Spleen (tissue), 11 donors: ENCODE measurements around the gene TBCC. TPM values are rescaled to one million over a fixed set of nuclear protein-coding genes. Genes with fewer than 3 reads are reported as not detected.

Experiments used
- DNase-seq: peaks from one replicate; pipeline ENCODE4 v3.0.0-alpha.2; 2020
- H3K27ac ChIP-seq, 8 donors: fragments of 200-600 bp; sonication (generic) in 7 of 8; 1 replicate in 4 of 8; 2 replicates in 4 of 8; pipeline versions ENCODE4 v1.5.0 to v1.8.0; 2016 to 2021; ENCODE audit warnings: inconsistent platforms in 4 of 8, mild to moderate bottlenecking in 4 of 8, moderate library complexity in 1 of 8
- H3K27me3 ChIP-seq, 7 donors: fragments of 200-600 bp; sonication (generic) in 6 of 7; replicated peaks in 1 of 7; 1 replicate in 4 of 7; 2 replicates in 3 of 7; pipeline versions ENCODE4 v1.5.0 to v1.8.0; 2016 to 2021; ENCODE audit warnings: inconsistent platforms in 3 of 7, mild to moderate bottlenecking in 1 of 7
- H3K36me3 ChIP-seq, 6 donors: fragments of 200-600 bp; sonication (generic) in 5 of 6; 1 replicate in 4 of 6; 2 replicates in 2 of 6; pipeline versions ENCODE4 v1.5.0 to v1.8.0; 2016 to 2021; ENCODE audit warnings: inconsistent platforms in 2 of 6
- H3K4me1 ChIP-seq, 6 donors: fragments of 200-600 bp; sonication (generic) in 5 of 6; 1 replicate in 3 of 6; 2 replicates in 3 of 6; pipeline versions ENCODE4 v1.5.0 to v1.8.0; 2016 to 2021; ENCODE audit warnings: inconsistent platforms in 3 of 6
- H3K4me3 ChIP-seq, 8 donors: fragments of 200-600 bp; sonication (generic) in 7 of 8; 1 replicate in 4 of 8; 2 replicates in 4 of 8; pipeline versions ENCODE4 v1.5.0 to v1.8.0; 2016 to 2021; ENCODE audit warnings: inconsistent platforms in 4 of 8, mild to moderate bottlenecking in 4 of 8, moderate library complexity in 2 of 8
- H3K9me3 ChIP-seq, 8 donors: fragments of 200-600 bp; sonication (generic) in 7 of 8; 1 replicate in 4 of 8; 2 replicates in 4 of 8; pipeline versions ENCODE4 v1.5.0 to v1.8.0; 2016 to 2021; ENCODE audit warnings: inconsistent platforms in 4 of 8
- POLR2A ChIP-seq, 3 donors: fragments of 450-650 bp; IDR thresholded peaks; one replicate each; pipeline ENCODE4 v1.5.1; 2017; ENCODE audit warnings: antibody characterized with exemption in 3 of 3, mild to moderate bottlenecking in 1 of 3
- POLR2AphosphoS5 ChIP-seq, 3 donors: sonication (generic); formaldehyde crosslinking; IDR thresholded peaks; one replicate each; pipeline ENCODE4 v1.5.1; 2017; ENCODE audit warnings: antibody characterized with exemption in 3 of 3
- WGBS, 5 donors: extraction: QIAGEN DNeasy Blood & Tissue Kit in 3 of 5; methylation state at CpG; one replicate each; pipeline versions ENCODE4 v1.1.5 to v1.1.7; 2013 to 2018; 5-methylcytosine and 5-hydroxymethylcytosine counted together
- intact Hi-C: fragments of 100-400 bp; cut with DNase I; formaldehyde crosslinking; loops from one replicate; pipeline ENCODE4 v1.15.0; 2023; ENCODE audit warnings: low total_unique reads
- polyA plus RNA-seq, 3 donors: library from polyadenylated mRNA; stranded (reverse); fragments of 200-250 nt; gene quantifications; one replicate each; pipeline ENCODE4 v1.2.1, GENCODE V29; 2013
- total RNA-seq, 7 donors: library from RNA; depleted of rRNA in 3 of 7; stranded (reverse); fragments of >200 nt in 3 of 7; fragmentation: NEBNext Ultra II Directional in 4 of 7; extraction: Animal tissue kit (Norgen Biotek cat#: 25700) in 4 of 7; gene quantifications; one replicate each; pipeline versions ENCODE4 v1.1.0 to v1.2.1, GENCODE V29; 2016 to 2021
- TF ChIP-seq, protein P1 (sequence below), 11 experiments: fragments of 200-600 bp in 7 of 11; fragments of 450-650 bp in 4 of 11; sonication (generic) in 4 of 11; IDR thresholded peaks in 8 of 11; conservative IDR thresholded peaks in 3 of 11; 1 replicate in 7 of 11; 2 replicates in 4 of 11; pipeline versions ENCODE4 v1.4.0 to v1.8.0; 2016 to 2021; ENCODE audit warnings: antibody characterized with exemption in 11 of 11, inconsistent platforms in 4 of 11, mild to moderate bottlenecking in 1 of 11
- donor health status: healthy with polysubstance abuse.
- donor health status: DM: no; HTN: no; CAD: no; lungs with moderate emphysema.
- donor health status: DM: no; HTN: no; CAD: no.
- donor health status: Bipolar disorder and iron deficiency.
- donor health status: healthy.
- donor health status: DM: no; HTN: no; CAD: no.
- donor health status: DM: yes; HTN: yes; CAD: no.

Gene TBCC
- total and polyA plus RNA-seq, 10 donors: 22.2 to 63.3 (median 44.4) TPM

DNA sequence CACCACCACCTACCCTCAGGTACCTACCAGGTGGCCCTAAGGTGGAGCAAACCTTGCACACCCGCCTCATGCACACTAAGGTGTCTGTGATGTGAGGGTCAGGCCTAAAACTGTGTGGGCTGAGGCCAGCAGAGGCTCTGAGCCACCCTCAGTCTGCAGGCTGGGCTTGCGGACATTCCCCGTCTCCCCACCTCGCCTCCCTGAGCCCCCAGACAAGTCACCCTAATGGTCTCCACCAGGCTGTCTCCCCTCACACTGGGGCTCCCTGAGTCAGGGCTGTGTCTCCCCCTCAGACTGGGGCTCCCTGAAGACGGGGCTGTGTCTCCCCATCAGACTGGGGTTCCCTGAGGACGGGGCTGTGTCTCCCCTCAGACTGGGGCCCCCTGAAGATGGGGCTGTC is 36.0 kb downstream of the TBCC start:
- Histone ChIP-seq H3K4me1 (no peaks in the 10 kb centered on the region), H3K27ac (no peak overlapping the region), H3K36me3 (no peaks in the 10 kb centered on the region), H3K27me3 (no peaks in the 10 kb centered on the region), H3K4me3 (no peak overlapping the region), H3K9me3 (peaks cover 0 to 14% (median 9%) of the 10 kb centered on the region in 8 donors)
- no peak for DNase-seq
- TF ChIP-seq POLR2AphosphoS5 (IDR thresholded peaks at IDR 0.05) (no peak), POLR2A (IDR thresholded peaks at IDR 0.05) (no peak)
- TF ChIP-seq, protein P1, sequence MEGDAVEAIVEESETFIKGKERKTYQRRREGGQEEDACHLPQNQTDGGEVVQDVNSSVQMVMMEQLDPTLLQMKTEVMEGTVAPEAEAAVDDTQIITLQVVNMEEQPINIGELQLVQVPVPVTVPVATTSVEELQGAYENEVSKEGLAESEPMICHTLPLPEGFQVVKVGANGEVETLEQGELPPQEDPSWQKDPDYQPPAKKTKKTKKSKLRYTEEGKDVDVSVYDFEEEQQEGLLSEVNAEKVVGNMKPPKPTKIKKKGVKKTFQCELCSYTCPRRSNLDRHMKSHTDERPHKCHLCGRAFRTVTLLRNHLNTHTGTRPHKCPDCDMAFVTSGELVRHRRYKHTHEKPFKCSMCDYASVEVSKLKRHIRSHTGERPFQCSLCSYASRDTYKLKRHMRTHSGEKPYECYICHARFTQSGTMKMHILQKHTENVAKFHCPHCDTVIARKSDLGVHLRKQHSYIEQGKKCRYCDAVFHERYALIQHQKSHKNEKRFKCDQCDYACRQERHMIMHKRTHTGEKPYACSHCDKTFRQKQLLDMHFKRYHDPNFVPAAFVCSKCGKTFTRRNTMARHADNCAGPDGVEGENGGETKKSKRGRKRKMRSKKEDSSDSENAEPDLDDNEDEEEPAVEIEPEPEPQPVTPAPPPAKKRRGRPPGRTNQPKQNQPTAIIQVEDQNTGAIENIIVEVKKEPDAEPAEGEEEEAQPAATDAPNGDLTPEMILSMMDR (IDR thresholded peaks at IDR 0.05 in 8 of 11, conservative IDR thresholded peaks at IDR 0.05 in 3 of 11): no peak
- intact Hi-C loops: no loop called here
- WGBS, 5 donors: 88 to 96% (median 91%) methylated on average over 6 of the region's 6 CpGs

DNA sequence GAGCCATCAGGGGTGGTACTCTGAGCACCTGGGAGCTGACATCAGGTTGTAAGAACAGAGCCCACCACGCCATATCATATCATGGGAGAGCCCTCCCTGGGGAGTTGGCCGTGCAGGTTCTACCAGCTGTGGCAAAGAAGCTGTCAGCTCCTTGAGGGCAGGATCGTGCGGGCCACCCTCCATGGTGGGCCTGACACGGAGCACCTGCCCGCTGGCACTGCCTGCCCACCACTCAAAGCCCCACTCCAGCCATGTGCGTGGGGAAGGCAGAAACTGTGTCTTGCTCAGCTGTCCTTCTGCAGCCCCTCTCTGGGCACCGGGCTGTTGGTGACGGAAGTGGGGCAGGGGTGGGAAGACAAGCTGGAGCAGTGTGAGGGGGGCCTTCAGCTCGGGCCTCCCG is 37.8 kb downstream of the TBCC start:
- DNase-seq: no peak
- Histone ChIP-seq H3K9me3 (peaks cover 0 to 14% (median 9%) of the 10 kb centered on the region in 8 donors), H3K36me3 (no peaks in the 10 kb centered on the region), H3K4me1 (no peaks in the 10 kb centered on the region), H3K27me3 (no peaks in the 10 kb centered on the region), H3K27ac (no peak overlapping the region), H3K4me3 (no peak overlapping the region)
- TF ChIP-seq POLR2AphosphoS5 (IDR thresholded peaks at IDR 0.05): no peak
- TF ChIP-seq, protein P1 (IDR thresholded peaks at IDR 0.05 in 8 of 11, conservative IDR thresholded peaks at IDR 0.05 in 3 of 11): no peak
- TF ChIP-seq POLR2A (IDR thresholded peaks at IDR 0.05): no peak
- WGBS, 5 donors: 76 to 93% (median 91%) methylated on average over 2 to 11 of the region's 11 CpGs
- intact Hi-C loops: no loop called here

DNA sequence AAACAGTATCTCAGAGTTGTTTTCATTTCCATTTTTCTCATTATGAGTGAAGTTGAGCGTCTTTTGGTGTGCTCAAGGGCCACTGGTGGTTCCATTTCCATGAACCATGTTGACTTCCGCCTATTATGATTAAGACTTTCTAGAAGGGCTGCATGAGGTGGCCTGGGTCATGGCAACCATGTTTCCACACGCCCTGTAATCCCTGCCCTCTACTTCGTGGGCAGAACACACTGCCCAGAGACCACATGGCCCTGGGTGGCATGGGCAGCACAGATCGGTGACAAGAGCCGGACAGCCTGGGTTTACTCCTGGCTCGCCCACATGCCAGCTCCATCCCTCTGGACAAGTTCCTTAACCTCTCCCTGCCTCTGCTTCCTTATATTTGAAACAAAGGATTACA is 38.3 kb downstream of the TBCC start:
- 81 to 92% (median 88%) methylated on average over 7 of the region's 7 CpGs for WGBS, 5 donors
- Histone ChIP-seq H3K27me3 (no peaks in the 10 kb centered on the region), H3K4me3 (no peak overlapping the region), H3K9me3 (peaks cover 0 to 14% (median 9%) of the 10 kb centered on the region in 8 donors), H3K4me1 (no peaks in the 10 kb centered on the region), H3K27ac (no peak overlapping the region), H3K36me3 (no peaks in the 10 kb centered on the region)
- intact Hi-C loops: no loop called here
- DNase-seq: no peak
- TF ChIP-seq, protein P1 (IDR thresholded peaks at IDR 0.05 in 8 of 11, conservative IDR thresholded peaks at IDR 0.05 in 3 of 11): no peak
- TF ChIP-seq POLR2AphosphoS5 (IDR thresholded peaks at IDR 0.05) (no peak), POLR2A (IDR thresholded peaks at IDR 0.05) (no peak)

DNA sequence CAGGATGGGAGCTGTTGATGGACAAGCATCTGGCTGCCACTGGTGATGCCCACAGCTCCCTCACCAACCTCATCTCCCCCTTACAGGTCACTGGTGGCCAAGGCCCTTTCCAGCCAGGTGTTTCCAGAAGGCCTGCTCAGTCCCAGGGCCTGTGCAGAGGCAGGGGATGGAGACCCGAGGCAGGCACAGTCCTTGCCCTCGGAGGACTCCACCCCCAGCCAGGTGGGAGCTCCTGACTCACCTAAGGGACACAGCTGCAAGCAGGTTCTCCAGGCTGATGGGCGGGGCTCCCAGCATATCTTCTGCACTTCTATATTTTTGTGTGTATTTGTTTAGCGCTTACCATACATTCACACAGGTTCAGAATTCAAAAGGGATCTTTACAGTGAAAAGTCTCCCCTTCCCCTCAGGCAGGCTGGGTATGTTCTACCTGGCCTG is 40.9 kb downstream of the TBCC start:
- Histone ChIP-seq H3K4me1 (no peaks in the 10 kb centered on the region), H3K36me3 (no peaks in the 10 kb centered on the region), H3K4me3 (no peak overlapping the region), H3K27ac (no peak overlapping the region), H3K9me3 (no peaks in the 10 kb centered on the region), H3K27me3 (no peaks in the 10 kb centered on the region)
- DNase-seq: no peak
- 87 to 92% (median 90%) methylated on average over 2 to 4 of the region's 4 CpGs for WGBS, 5 donors
- intact Hi-C loops: no loop called here
- TF ChIP-seq POLR2AphosphoS5 (IDR thresholded peaks at IDR 0.05) (no peak), POLR2A (IDR thresholded peaks at IDR 0.05) (no peak)
- TF ChIP-seq, protein P1 (IDR thresholded peaks at IDR 0.05 in 8 of 11, conservative IDR thresholded peaks at IDR 0.05 in 3 of 11): no peak
